Fibroblast of upper back skin (primary cell): ENCODE results near the gene UNC5A.

Experiments used
- DNase-seq: peaks from one replicate; pipeline ENCODE4 v3.0.0-alpha.2; 2013

UNC5A gene

GRCh38 chr5:176822041-176822792 is 11.9 kb downstream of the UNC5A start:
- no peak for DNase-seq

GRCh38 chr5:176822793-176823481 is 12.6 kb downstream of the UNC5A start:
- no peak for DNase-seq

- DNase-seq = no peak
These were observed 13.6 kb downstream of the UNC5A start for GRCh38 chr5:176823869-176824412.

GRCh38 chr5:176824604-176825003 is 14.2 kb downstream of the UNC5A start:
- DNase-seq = no peak

- DNase-seq = no peak
These were observed 14.9 kb downstream of the UNC5A start for GRCh38 chr5:176825234-176825633.

GRCh38 chr5:176825957-176826356 is 15.6 kb downstream of the UNC5A start:
- DNase-seq = no peak

GRCh38 chr5:176827736-176828414 is 17.5 kb downstream of the UNC5A start:
- no peak for DNase-seq

- no peak for DNase-seq
These were observed 19.0 kb downstream of the UNC5A start for GRCh38 chr5:176829320-176829719.

GRCh38 chr5:176830422-176830994 is 20.1 kb downstream of the UNC5A start:
- DNase-seq = no peak

- no peak for DNase-seq
These were observed 20.6 kb downstream of the UNC5A start for GRCh38 chr5:176830995-176831423.

- DNase-seq = no peak
These were observed 21.1 kb downstream of the UNC5A start for GRCh38 chr5:176831425-176831824.

- DNase-seq = no peak
These were observed 21.8 kb downstream of the UNC5A start for GRCh38 chr5:176832162-176832561.

GRCh38 chr5:176833286-176833685 is 22.9 kb downstream of the UNC5A start:
- no peak for DNase-seq

GRCh38 chr5:176835918-176836317 is 25.6 kb downstream of the UNC5A start:
- DNase-seq = no peak

- no peak for DNase-seq
These were observed 26.7 kb downstream of the UNC5A start for GRCh38 chr5:176836811-176837706.

GRCh38 chr5:176837707-176838115 is 27.4 kb downstream of the UNC5A start:
- peak; percentile 86 for DNase-seq

GRCh38 chr5:176843673-176844072 is 33.3 kb downstream of the UNC5A start:
- DNase-seq = no peak

GRCh38 chr5:176844281-176844680 is 33.9 kb downstream of the UNC5A start:
- no peak for DNase-seq

- no peak for DNase-seq
These were observed 34.5 kb downstream of the UNC5A start for GRCh38 chr5:176844706-176845391.

- DNase-seq = no peak
These were observed 35.0 kb downstream of the UNC5A start for GRCh38 chr5:176845392-176845713.

GRCh38 chr5:176846335-176847140 is 36.2 kb downstream of the UNC5A start:
- no peak for DNase-seq
